ENCODE measurements around the gene CIB4.
A peak's percentile ranks its signal among the peaks of the same experiment; 100 is the strongest.

Gene CIB4

GRCh38 chr2:26640781-26641564, at the start of gene CIB4:
Gene CIB4 (minus strand): TSS chr2:26641366. CDS start chr2:26641314, 52 bp downstream.
- DNase-seq = peak; percentile 75

- DNase-seq = peak; percentile 86
These were observed 46.6 kb upstream of the CIB4 start for GRCh38 chr2:26687801-26688200.

GRCh38 chr2:26687328-26687727, 46.2 kb upstream of the CIB4 start:
- DNase-seq = peak; percentile 90

- peak; percentile 89 for DNase-seq
These were observed 45.0 kb upstream of the CIB4 start for GRCh38 chr2:26685989-26686839.

GRCh38 chr2:26685341-26685740, 44.2 kb upstream of the CIB4 start:
- DNase-seq = no peak

GRCh38 chr2:26683583-26683982, 42.4 kb upstream of the CIB4 start:
- DNase-seq = no peak

- no peak for DNase-seq
These were observed 41.0 kb upstream of the CIB4 start for GRCh38 chr2:26682155-26682554.

GRCh38 chr2:26681656-26682055, 40.5 kb upstream of the CIB4 start:
- DNase-seq = no peak

GRCh38 chr2:26679867-26680266, 38.7 kb upstream of the CIB4 start:
- no peak for DNase-seq

GRCh38 chr2:26678035-26678434, 36.9 kb upstream of the CIB4 start:
- DNase-seq = no peak

- DNase-seq = no peak
These were observed 34.6 kb upstream of the CIB4 start for GRCh38 chr2:26675651-26676255.

GRCh38 chr2:26674771-26675170, 33.6 kb upstream of the CIB4 start:
- DNase-seq = no peak

- no peak for DNase-seq
These were observed 33.0 kb upstream of the CIB4 start for GRCh38 chr2:26674002-26674751.

- no peak for DNase-seq
These were observed 31.7 kb upstream of the CIB4 start for GRCh38 chr2:26672818-26673393.

GRCh38 chr2:26672112-26672817, 31.1 kb upstream of the CIB4 start:
- DNase-seq = no peak

GRCh38 chr2:26671691-26672090, 30.5 kb upstream of the CIB4 start:
- no peak for DNase-seq

- DNase-seq = no peak
These were observed 29.8 kb upstream of the CIB4 start for GRCh38 chr2:26670931-26671460.

- no peak for DNase-seq
These were observed 29.0 kb upstream of the CIB4 start for GRCh38 chr2:26670171-26670570.

- DNase-seq = no peak
These were observed 27.9 kb upstream of the CIB4 start for GRCh38 chr2:26668856-26669750.

GRCh38 chr2:26668041-26668440, 26.9 kb upstream of the CIB4 start:
- no peak for DNase-seq

- DNase-seq = no peak
These were observed 25.5 kb upstream of the CIB4 start for GRCh38 chr2:26666671-26667070.
